ENCODE measurements around the gene EIF5A.
"Not testable (repeated sequence)": the region's sequence is repeated elsewhere in the genome, so short reads cannot be mapped to it uniquely, and the experiment has no call there.

EIF5A gene

DNA sequence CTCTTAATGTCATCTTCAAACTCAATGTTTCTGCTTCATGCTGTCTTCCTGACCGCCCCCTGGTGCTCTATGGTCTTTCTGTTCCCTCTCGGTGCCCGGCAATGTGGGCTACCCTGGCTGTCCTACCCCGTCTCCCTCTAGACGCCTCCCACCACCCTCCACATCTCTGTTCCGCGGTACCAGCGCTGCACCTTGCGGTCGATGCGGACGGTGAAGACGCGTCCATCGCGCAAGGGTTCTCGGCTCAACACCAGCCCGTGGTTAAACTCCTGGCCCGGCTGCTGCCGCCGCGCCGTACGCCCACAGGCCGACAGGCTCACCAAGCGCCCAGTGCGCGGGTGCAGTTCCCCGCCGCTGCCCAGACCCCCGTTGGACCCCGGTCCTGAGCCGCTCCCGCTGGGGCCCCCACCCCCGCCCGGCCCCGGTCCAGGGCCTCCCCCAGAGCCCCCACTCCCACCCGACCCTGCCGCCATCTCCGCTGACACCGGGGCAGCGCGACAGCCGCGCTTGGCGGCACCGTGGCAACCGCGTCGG lies 21.5 kb downstream of the EIF5A start, which contains the start of gene NEURL4:
TSS of gene NEURL4 (minus strand) at position 496 of the 534 bp plus-strand sequence. CDS start at position 473, 23 bp downstream.
- TF ChIP-seq, protein P1, sequence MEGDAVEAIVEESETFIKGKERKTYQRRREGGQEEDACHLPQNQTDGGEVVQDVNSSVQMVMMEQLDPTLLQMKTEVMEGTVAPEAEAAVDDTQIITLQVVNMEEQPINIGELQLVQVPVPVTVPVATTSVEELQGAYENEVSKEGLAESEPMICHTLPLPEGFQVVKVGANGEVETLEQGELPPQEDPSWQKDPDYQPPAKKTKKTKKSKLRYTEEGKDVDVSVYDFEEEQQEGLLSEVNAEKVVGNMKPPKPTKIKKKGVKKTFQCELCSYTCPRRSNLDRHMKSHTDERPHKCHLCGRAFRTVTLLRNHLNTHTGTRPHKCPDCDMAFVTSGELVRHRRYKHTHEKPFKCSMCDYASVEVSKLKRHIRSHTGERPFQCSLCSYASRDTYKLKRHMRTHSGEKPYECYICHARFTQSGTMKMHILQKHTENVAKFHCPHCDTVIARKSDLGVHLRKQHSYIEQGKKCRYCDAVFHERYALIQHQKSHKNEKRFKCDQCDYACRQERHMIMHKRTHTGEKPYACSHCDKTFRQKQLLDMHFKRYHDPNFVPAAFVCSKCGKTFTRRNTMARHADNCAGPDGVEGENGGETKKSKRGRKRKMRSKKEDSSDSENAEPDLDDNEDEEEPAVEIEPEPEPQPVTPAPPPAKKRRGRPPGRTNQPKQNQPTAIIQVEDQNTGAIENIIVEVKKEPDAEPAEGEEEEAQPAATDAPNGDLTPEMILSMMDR (IDR thresholded peaks at IDR 0.05; ENCODE audit: borderline replicate concordance, insufficient read depth, low read depth, low read length), result no peak
- peak within 1 kb of the TSS; percentile 94 for H3K4me3 ChIP-seq (ENCODE audit: low read depth, low read length)

DNA sequence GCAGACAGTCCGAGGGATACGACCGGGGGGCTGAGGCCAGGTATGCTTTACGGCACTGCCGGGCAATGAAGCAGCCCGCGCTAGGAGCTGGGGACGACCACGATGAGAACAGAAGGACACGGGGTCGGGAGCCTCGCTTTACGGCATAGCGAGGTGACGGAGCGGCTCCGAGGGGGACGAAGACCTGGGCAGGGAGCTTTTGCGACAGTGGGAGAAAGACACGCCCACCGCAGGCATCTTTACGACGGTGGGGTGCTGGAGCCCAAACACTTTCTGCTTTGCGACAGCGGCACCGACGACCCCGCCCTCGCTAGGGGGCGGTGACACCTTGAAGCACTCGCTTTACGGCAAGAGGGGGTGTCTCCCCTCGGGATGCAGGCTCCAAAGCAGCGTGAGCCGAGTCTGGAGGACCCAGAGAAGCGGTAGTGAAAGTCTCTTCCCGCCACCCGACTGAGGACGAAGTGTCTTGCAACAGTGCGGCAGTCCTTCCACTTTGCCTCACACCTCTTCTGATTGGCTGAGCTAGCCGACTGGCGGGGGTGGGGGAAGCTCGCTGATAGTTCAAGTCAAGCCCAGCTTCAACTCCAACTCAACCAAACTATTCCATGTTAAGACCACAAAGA lies 22.1 kb downstream of the EIF5A start:
- TF ChIP-seq, protein P1 (IDR thresholded peaks at IDR 0.05; ENCODE audit: borderline replicate concordance, insufficient read depth, low read depth, low read length), result no peak
- peak overlapping the region; percentile 94 for H3K4me3 ChIP-seq (ENCODE audit: low read depth, low read length)

DNA sequence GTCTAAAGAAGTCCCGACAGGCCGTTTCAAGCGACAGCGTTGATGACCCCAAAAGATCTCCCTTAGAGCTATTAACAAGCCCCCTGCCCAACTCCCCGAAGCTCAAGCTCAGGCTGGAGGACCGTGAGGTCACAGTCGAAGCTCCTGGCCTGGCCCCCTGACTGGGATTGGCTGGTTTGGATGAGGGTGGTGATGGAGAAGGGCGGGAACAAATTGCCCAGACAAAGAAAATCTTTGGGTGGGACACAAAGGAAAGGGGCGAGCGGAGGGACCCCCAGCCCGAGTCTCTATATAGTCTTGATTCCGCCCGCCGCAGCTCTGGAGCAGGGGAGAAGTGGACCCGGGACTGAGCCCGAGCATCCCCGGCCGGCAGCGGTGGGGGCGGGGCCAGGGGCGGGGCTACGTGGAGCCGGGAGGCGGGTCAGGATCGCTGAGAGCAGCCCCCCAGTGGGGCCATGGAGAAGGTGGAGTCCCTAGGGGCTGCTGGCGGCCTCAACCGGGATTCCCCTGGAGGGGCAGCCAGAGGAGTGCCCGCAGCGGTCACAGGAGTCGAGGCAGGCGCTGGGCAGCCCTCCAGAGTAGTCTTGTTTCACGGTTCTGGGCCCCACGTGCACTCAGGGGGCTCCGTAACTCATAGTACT lies 22.7 kb downstream of the EIF5A start:
- H3K4me3 ChIP-seq (ENCODE audit: low read depth, low read length), result peak overlapping the region; percentile 94
- TF ChIP-seq, protein P1 (IDR thresholded peaks at IDR 0.05; ENCODE audit: borderline replicate concordance, insufficient read depth, low read depth, low read length), result no peak

DNA sequence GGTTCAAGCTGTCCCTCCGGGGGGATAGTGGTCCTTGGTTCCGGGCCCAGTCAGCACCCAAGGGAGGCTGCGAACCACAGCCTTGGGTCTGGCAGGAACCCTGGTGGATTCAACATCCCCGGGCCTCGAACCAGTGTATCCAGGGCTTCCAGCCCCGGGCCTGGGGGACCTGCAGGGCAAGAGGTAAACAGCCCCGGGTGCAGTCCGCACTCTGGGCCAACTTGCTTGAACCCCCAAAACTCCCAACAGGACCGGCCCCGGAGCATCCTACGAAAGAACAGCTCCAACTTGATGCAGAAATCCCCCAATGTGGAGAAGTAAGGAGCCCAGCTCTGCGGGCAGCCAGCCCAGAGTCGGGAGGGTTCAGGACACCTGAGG lies 23.2 kb downstream of the EIF5A start:
- peak overlapping the region; percentile 94 for H3K4me3 ChIP-seq (ENCODE audit: low read depth, low read length)
- TF ChIP-seq, protein P1 (IDR thresholded peaks at IDR 0.05; ENCODE audit: borderline replicate concordance, insufficient read depth, low read depth, low read length), result no peak

DNA sequence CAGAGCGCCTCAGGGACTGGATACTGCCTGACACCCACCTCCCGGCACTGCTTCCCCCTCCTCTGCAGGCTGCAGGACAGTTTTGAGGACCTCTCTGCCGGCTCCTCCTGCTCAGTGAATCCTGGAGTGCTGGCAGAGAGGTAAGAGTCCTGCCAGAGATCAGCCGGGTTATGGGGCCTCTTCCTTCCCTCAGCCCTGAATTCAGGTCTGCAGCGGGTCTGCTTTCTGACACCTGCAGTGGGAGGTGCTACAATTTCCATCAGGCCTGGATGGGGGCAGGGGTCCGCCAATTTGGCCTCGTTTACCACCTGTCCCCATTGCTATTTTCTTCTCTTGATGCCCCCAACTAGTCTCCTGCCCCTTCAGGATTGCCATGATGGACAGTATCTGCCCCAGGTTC lies 24.7 kb downstream of the EIF5A start:
- no peak overlapping the region for H3K4me3 ChIP-seq (ENCODE audit: low read depth, low read length)
- TF ChIP-seq, protein P1 (IDR thresholded peaks at IDR 0.05; ENCODE audit: borderline replicate concordance, insufficient read depth, low read depth, low read length), result no peak

DNA sequence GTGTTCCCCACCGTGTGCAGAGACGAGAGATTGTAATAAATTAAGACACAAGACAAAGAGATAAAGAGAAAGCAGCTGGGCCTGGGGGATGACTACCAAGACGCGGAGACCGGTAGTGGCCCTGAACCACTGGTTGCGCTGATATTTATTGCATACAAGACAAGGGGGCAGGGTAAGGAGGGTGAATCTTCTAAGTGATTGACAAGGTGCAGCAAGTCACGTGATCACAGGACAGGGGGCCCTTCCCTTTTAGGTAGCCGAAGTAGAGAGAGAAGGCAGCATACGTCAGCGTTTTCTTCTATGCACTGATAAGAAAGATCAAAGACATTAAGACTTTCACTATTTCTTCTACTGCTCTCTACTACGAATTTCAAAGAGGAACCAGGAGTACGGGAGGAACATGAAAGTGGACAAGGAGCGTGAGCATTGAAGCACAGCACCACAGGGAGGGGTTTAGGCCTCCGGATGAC lies 25.2 kb downstream of the EIF5A start:
- H3K4me3 ChIP-seq (ENCODE audit: low read depth, low read length), result not testable (repeated sequence)

DNA sequence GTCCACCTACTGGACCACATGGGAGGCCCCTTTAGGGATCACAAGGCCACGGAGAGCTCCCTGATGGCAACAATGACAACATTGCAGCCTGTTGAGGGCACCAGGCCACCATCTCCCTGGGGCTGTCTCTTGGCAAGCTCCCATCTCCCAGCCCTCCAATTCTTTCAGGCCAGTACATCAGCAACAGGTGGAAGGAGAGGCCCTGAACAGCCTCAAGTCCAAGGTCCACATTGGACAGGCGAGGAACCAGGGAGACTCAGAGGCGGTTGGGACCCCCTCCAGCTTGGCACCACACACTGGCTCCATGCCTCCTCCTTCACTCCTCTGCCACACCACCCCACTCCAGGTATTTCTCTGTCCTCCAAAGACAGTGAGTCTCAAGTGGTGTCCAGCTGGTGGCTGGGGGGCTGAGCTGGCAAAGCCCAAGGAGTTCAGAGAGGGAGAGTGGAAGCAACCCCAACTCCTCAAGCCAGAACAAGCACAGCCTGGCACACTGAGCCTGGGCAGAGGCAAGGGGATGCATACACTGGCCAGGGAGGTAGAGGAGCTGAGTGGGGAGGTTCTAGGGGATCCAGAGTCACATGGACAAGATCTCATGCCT lies 27.6 kb downstream of the EIF5A start:
- TF ChIP-seq, protein P1 (IDR thresholded peaks at IDR 0.05; ENCODE audit: borderline replicate concordance, insufficient read depth, low read depth, low read length), result no peak
- no peak overlapping the region for H3K4me3 ChIP-seq (ENCODE audit: low read depth, low read length)

DNA sequence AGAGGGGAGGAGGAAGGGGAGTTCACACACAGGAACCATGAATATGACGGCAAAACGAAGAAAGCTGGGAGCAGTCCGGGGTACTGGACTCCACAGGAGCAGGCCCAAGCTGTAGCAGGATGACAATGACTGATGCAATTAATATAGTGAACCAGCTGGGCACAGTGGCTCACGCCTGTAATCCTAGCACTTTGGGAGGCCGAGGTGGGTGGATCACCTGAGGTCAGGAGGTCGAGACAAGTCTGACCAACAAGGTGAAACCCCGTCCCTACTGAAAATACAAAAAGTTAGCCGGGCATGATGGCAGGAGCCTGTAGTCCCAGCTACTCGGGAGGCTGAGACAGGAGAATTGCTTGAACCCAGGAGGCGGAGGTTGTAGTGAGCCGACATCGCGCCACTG lies 28.3 kb downstream of the EIF5A start:
- H3K4me3 ChIP-seq (ENCODE audit: low read depth, low read length), result peak overlapping the region; percentile 94

All from GM12875 (cell line).